Stimulated activated CD4-positive, alpha-beta T cell treated with anti-CD3 and anti-CD28 coated beads, Interleukin-4, amount 100 ng/mL, for 4 hours (primary cell): ENCODE measurements around the gene ATP4B.

ENCODE experiments used
- DNase-seq, 2 experiments: peaks; one replicate each; pipeline ENCODE4 v3.0.0-alpha.2; 2020

ATP4B gene

DNA sequence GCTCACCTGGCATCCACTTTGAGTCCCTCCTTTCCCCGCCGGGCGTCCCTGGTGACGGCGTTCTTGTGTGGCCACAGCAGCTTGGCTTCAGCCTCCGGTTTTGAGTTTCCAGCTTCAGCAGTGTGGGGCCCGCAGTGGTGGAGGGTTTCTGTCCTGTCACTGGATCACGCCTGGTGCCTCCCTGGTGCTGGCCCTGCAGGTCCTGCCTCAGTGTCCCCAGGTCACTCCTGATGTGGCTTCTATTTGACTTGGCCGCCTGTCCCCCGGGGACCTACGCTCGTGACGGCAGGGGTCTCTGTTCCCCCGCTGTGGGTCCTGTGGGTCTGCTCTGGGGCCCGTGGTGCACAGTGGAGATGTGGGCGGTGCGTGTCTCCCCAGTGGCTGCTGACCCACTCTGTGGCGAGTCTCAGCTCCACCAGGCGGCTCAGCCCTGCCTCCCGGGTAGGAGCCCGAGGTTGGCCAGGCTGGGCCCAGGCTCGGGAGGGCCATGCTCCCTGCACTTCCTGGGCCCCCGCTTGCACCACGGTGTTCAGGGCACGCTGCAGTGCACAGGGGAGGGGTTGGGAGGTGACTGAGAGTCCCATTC, 1.9 kb downstream of the ATP4B start:
- DNase-seq = no peak

- no peak for DNase-seq
Measured at GRCh38 chr13:113655346-113656002, 2.5 kb downstream of the ATP4B start.

DNA sequence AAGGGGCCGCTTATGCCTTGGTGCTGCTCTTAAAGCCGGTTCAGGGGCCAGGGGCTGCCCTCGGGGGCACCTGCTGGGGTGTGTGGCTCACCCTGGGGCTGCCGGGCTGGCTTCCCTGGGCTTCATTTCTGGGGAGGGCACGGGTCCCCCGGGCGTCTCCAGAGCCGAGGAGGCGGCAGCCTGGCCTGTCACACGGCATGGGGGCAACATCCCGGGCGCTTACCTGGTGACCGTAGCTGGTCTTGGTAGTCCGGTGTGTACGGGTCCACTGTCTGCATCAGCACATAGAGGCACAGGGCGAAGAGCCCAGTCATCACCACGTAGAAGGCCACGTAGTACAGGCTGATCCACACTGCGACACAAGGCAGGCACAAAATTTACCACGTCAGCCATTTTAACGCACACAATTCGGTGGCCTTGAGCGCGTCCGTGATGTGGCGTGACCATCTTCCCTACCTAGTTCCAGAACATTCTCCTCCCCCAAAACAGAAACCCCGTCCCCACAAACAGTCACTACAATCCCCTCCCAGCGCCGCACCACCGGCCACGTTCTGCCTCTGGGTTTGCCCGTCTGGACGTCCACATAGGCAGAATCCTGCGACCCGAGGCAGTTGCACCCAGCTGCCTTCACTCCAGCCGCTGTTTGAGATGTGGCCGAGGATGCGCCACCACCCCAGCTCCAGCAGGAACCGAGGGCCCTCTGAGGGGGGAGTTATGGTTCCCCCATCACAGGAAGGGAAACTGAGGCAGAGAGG, 3.2 kb downstream of the ATP4B start:
- DNase-seq = no peak

- no peak for DNase-seq
Measured at GRCh38 chr13:113654175-113654560, 3.8 kb downstream of the ATP4B start.

- no peak for DNase-seq
Measured at GRCh38 chr13:113653264-113654174, 4.5 kb downstream of the ATP4B start.

GRCh38 chr13:113652404-113653263, 5.4 kb downstream of the ATP4B start:
- DNase-seq = no peak

DNA sequence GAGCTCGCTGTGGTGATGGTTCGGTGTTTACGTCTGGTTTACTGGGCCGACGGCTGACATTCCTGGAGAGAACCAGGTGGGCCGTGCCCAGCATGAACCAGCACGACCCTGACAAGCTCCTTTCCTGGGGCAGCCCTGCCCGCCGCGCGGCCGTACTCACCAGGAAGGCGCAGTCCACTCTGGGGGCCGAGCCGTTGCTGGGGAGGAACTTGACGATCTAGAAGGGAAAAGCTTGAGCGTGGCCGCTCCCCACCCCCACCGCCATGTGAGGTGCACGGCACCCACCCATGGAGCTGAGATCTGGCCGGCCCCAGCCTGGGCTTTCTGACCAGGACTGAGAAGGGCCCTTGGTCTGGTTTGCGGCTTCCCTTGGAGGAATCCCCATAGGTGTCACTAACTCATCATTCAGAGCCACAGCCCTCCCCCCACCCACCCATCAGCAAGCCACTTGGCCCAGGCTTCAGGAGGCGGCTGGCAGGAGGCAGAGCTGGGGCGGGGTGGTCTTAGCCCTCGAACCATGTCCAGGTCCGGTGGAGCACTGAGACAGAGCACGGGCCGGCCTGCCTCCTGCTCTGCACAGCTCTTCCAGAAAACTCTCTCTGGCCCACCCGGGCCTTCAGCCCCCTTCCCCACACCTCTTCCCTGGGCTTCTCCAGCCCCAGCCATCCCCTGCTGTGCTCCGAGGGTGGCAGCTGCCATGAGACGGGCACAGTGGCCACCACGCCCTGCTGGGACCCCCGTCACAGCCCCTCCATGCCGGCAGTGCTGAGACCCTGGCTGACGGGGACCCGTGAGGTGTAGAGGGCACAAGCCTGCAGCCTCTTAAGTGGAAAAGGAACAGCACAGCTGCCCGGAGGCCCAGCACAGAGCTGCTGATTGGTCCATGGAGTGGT, 6.2 kb downstream of the ATP4B start:
- no peak for DNase-seq

- no peak for DNase-seq
Measured at GRCh38 chr13:113650731-113651148, 7.3 kb downstream of the ATP4B start.

DNA sequence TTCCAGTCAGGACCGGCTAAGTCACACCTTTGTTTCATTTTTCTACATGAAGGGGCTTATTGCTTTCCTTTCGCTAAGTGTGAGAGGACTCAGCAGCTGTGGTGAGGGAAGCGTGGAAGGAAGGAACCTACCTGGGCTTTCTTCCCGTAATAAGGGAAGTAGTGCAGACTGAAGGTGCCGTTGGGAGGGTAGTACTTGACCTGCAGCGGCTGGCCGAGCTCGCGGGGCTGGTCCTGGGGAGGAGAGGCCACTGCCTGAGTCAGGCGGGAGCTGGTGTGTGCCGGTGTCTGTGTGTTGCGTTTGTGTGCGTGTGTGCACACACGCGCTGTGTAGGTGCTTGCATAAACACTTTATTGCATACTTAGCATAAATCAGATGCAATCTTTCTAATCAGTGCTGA, 7.7 kb downstream of the ATP4B start:
- no peak for DNase-seq

DNA sequence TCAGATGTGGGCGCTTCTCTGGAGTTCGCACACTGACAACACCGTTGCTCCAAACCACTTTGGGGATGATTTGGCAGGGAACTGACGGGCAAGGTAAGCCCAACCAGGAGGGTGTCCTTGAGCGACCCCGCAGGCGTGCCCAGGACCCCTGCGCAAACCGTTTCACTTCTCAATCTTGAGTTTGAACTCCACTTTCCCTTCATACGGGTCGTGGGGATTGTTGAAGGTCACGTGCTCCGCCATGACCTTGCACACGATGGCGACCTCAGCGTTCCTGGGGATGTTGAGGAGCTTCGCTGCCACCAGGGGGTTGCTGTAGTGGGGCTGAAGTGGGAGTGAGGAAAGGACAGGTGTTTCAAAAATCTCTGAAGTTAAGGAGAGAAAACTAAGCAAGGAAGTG, 8.8 kb downstream of the ATP4B start:
- no peak for DNase-seq

GRCh38 chr13:113648216-113648610, 9.8 kb downstream of the ATP4B start:
- DNase-seq = no peak

- DNase-seq = no peak
Measured at GRCh38 chr13:113647351-113648215, 10.4 kb downstream of the ATP4B start.

DNA sequence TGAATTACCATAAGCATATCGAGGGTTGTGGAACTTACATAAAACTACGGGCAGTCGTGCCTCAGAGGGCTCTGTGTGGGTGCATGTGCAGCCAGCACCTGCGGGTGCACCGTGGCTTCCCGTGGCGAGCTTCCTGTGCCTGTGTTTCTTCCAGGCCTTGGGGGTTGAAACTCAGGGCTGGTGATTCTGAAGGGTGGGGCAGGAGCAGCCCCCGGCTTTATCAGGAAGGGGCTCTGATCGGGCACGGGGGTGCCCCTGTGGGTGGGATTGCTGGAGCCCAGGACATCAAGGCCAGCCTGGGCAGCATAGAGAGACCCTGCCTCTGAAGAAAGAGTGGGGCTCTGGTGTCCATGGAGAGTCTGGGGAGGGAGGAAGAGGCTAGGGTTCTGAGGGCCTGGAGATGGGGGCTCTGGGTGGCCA, 11.1 kb downstream of the ATP4B start:
- DNase-seq = no peak

DNA sequence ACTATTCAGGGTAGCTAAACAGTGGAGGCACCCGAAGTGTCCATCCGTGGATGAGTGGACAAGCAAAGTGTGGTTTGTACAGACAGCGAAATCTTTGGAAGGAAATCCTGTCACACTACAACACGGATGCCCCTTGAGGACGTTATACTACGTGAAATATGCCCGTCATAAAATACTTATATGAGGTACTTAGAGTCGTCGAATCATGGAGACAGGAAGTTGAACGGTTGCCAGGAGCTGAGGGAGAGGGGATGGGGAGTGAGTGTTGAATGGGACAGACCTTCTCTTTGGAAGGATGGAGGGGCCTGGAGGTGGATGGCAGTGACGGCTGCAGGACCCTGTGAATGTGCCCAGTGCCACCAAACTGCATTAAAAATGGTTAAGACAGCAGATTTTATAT, 11.6 kb downstream of the ATP4B start:
- no peak for DNase-seq

DNA sequence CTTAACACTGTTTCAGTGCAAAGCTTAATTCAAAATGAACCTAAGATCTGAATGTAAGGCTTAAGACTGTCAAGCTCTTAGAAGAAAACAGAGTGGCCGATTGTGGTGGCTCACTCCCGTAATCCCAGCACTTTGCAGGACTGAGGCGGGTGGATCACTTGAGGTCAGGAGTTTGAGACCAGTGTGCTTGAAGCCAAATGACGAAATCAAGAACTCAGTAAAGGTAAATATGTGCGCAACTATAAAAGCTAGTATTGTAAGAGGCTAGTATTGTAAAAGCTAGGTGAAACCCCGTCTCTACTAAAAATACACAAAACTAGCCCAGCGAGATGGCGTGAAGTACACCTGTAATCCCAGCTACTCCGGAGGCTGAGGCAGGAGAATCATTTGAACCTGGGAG, 12.7 kb downstream of the ATP4B start:
- DNase-seq = no peak

- DNase-seq = no peak
Measured at GRCh38 chr13:113644800-113645199, 13.2 kb downstream of the ATP4B start.

GRCh38 chr13:113643593-113643992, 14.4 kb downstream of the ATP4B start:
- no peak for DNase-seq

DNA sequence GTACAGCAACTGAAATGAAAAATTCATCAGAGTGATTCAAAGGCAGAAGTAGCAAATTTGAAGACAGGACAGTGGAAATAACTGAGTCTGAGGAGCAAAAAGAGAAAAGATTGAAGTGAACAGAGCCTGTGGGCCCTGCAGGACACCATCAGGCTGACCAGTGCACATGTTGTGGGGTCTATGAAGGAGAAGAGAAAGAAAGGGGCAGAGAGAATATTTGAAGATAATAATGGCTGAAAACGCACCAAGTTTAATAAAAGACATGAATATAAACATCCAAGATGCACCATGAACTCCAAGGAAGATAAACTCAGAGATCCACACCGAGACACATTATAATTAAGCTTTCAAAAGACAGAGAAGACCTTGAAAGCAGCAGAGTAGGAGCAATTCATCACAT, 15.4 kb downstream of the ATP4B start:
- DNase-seq = no peak

DNA sequence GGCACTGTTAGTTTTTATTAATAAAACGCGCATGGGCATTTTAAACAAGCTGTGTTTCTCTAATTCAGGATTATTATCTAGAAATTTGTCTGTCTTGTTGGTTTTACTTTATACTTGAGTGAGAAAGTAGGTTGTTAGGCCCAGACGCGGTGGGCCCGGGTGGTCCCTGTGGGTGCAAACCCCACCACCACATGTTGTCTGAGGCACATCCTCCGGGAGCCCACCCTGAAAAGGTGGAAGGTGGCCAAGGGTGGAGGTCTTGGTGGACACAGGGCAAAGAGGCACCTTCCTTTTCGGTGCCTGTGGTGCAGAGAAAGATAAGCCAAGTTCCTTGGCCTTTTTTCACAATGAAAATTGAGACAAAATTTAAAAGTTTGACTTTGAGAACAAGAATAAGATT, 16.6 kb downstream of the ATP4B start:
- DNase-seq = no peak

DNA sequence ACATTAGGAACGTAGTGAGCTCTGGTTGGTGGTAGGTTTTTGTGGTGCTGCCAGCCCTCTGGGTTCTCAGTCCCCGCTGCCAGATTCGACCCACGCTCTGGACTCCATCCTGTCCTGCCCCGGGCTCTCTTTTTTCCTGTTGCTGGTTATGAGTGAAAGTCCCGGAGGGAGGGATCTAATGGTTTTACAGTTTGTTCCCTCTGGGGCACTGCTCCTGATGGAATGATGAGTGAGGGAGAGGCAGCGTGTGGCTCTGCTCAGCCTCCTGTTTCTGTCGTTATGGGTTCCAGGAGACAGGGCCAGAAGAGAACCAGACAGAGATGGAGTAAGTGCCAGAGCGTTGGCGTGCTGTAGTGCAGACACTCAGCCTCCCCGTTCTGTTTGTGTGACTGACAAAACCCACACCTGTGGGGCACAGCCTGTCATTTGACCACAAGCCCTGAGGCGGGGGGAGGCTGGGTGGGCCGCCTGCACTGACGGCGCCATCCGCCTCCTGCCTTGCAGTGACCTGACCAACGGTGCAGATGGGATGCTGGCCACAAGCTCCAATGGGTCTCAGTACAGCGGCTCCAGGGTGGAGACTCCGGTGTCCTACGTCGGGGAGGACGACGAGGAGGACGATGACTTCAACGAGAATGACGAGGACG, 18.3 kb downstream of the ATP4B start:
- no peak for DNase-seq
